OCI-M2 (cell line): ENCODE measurements around the gene MLF2.

Experiments used
- DNase-seq: peaks from one replicate; lab custom pipeline; 2025; ENCODE audit not compliant: unreplicated experiment; lab: John Stamatoyannopoulos, UW

MLF2 gene

DNA sequence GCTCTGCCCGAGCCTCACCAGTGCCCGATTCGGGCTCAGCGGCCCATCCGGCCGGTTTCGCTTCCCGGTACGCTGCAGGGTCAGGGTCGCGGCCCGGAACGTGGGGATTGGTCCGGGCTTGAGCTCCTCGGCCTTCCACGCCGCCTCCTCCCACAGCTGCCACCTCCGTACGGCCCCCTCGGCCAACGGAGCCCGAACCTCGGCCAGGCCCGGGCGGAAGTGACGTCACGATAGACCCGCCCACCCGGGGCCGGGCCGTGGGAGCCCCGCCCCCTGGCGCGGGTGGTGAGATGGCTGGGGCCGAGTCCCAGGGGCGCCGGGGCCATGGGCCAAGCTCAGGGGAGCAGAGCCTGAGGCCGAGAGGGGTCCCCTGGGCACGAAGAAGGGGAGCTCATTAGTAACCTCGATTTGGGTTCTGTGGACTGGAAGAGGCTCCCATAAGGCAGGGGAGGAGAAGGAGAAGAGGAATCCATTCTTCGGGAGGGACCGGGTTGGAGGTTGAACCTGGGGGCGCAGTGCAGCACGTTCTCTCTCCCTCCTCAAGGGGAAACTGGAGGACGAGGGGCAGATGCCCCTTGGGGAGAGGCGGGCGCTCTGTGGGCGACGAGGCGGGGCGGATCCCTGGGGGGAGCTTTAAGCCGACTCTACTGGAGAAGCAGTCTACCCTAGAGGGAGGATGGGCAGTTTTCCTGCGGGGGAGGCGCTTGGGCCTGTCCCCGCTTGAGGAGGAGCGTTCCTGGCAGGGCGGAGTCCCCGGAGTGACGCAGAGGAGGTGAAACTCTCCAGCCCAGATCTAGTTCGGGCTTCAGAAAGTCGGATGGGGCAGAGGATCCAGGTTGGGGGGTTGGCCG lies at the start of gene MLF2:
Gene MLF2, minus strand, starts transcription at position 221 of the 851 bp plus-strand sequence. CDS start 807 bp downstream, outside the sequence.
- DNase-seq = peak; percentile 87

GRCh38 chr12:6799147-6799546 lies 46.2 kb upstream of the MLF2 start:
- no peak for DNase-seq

- DNase-seq = no peak
Measured at GRCh38 chr12:6796576-6796975, 43.6 kb upstream of the MLF2 start.

DNA sequence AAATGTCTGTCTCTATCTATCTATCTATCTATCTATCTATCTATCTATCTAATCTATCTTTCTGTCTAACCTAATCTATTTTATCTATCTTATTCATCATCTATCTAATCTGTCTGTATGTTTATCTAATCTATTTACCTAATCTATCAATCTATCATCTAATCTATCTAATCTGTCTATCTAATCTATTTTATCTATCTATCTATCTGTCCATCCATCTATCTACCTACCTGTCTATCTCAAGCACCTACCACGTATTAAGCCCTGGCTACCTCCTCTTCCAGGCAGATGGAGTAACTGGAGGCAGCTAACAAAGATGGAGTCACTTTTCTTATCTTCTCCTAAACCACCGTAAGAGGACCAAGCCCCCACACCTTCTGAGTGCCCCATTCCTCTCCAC lies 42.1 kb upstream of the MLF2 start:
- no peak for DNase-seq

- no peak for DNase-seq
Measured at GRCh38 chr12:6792522-6793201, 39.7 kb upstream of the MLF2 start.

GRCh38 chr12:6791931-6792520 lies 39.1 kb upstream of the MLF2 start:
- DNase-seq = no peak

- no peak for DNase-seq
Measured at GRCh38 chr12:6790496-6791150, 37.7 kb upstream of the MLF2 start.

DNA sequence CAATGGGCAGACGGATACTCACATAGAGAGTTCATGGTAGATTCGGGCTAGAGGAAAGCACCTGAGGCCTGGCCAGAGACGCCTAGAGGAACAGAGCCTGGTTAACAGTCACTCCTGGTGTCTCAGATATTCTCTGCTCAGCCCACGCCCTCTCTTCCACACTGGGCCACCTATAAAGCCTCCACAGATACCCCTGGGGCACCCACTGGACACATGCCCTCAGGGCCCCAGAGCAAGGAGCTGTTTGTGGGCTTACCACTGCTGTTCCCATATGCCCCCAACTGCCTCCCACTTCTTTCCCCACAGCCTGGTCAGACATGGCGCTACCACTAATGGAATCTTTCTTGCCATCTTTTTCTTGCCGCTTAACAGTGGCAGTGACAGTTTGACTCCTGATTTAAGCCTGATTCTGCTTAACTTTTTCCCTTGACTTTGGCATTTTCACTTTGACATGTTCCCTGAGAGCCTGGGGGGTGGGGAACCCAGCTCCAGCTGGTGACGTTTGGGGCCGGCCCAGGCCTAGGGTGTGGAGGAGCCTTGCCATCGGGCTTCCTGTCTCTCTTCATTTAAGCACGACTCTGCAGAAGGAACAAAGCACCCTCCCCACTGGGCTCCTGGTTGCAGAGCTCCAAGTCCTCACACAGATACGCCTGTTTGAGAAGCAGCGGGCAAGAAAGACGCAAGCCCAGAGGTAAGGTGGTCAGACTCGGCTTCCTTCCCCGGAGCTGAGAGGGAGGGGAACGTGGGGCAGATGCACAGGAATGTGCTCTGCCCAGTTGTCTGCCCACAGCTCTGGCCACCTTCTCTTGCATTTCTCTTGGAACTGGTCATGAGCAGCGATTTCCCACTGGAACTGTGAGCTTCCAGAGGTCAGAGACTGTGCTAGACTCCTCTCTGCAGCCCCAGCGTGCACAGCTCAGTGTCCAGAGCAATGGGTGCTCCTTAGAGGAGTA lies 36.3 kb upstream of the MLF2 start, which contains the start of gene CD4:
Gene CD4, plus strand, starts transcription at position 557 of the 953 bp plus-strand sequence. CDS start 10,611 bp downstream, outside the sequence.
- no peak for DNase-seq

- no peak for DNase-seq
Measured at GRCh38 chr12:6787309-6787708, 34.4 kb upstream of the MLF2 start.

- DNase-seq = no peak
Measured at GRCh38 chr12:6786416-6787094, 33.6 kb upstream of the MLF2 start.

GRCh38 chr12:6784761-6785160 lies 31.8 kb upstream of the MLF2 start:
- no peak for DNase-seq

DNA sequence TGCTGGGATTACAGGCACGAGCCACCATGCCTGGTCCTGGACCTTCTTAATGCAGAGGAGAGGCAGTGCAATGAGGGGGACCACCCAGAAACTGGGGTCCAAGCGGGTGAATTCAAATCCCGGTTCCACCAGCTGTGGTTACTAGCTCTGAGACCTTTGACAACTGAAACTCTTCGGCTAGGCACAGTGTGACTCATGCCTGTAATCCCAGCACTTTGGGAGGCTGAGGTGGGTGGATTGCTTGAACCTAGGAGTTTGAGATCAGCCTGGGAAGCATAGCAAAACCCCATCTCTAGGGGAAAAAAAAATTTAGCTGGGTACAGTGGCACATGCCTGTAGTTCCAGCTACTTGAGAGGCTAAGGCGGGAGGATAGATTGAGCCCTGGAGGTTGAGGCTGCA lies 31.4 kb upstream of the MLF2 start:
- DNase-seq = no peak

- DNase-seq = no peak
Measured at GRCh38 chr12:6783828-6784227, 30.9 kb upstream of the MLF2 start.

- no peak for DNase-seq
Measured at GRCh38 chr12:6782850-6783566, 30.1 kb upstream of the MLF2 start.

- no peak for DNase-seq
Measured at GRCh38 chr12:6782119-6782518, 29.2 kb upstream of the MLF2 start.

GRCh38 chr12:6780573-6780972 lies 27.6 kb upstream of the MLF2 start:
- DNase-seq = no peak

DNA sequence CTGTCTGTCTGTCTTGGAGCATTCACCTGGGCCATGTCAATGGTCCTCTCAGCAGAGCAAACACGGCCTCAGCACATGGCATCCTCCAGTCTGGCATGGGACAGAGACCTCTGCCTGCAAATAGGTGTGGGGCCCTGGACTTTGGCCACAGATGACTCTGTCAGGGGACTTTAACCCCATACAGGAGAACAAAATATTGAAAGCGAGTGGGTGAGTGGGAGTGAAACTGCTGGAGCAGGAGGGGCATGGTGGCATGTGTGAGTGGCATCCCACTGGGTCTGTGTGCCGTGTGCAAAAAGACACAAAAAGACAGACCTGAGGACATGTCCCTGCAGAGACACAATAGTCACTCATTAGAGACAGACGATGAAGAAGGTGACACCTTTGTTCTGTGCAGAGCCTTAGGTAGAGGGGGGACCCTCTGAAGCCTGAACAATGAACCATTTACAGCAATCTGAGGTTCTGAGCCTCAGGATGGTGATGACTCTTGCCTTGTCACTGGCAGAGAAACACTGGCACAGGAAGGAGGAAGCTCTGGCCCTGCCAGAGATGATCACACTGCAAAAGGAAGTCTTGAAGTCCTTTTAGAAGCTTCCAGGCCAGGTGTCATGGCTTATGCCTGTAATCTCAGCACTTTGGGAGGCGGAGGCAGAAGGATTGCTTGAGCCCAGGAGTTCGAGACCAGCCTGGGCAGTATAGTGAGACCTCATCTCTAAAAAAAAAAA lies 26.9 kb upstream of the MLF2 start:
- no peak for DNase-seq
